GM23338 (cell line): ENCODE measurements around the gene KRT85. TPM values are rescaled to one million over a fixed set of nuclear protein-coding genes. Genes with fewer than 3 reads are reported as not detected.

Experiments
- ATAC-seq: fragments of 200-7000 bp; cut with Tn5 transposase; 3 replicates; pipeline ENCODE4 v1.9.1; 2020
- DNase-seq: peaks from one replicate; pipeline ENCODE4 v3.0.0-alpha.2; 2015; ENCODE audit warnings: low spot score
- H2AFZ ChIP-seq: fragments of 200-600 bp; sonication (generic); 2 replicates; pipeline ENCODE4 v1.8.0; 2016; ENCODE audit warnings: antibody characterized with exemption, mild to moderate bottlenecking, moderate library complexity
- H3F3A ChIP-seq: fragments of 200-600 bp; sonication (generic); replicated peaks from 2 replicates; pipeline ENCODE4 v1.8.0; 2017; ENCODE audit warnings: antibody characterized with exemption, mixed run types, low read depth
- H3K27ac ChIP-seq: fragments of 200-600 bp; sonication (generic); 2 replicates; pipeline ENCODE4 v1.6.1; 2016; ENCODE audit warnings: low read depth
- H3K27me3 ChIP-seq: fragments of 200-600 bp; sonication (generic); 2 replicates; pipeline ENCODE4 v1.8.0; 2016; ENCODE audit warnings: mild to moderate bottlenecking, mixed run types, moderate library complexity; ENCODE audit not compliant: insufficient read depth
- H3K36me3 ChIP-seq: fragments of 200-600 bp; sonication (generic); 2 replicates; pipeline ENCODE4 v1.8.0; 2016; ENCODE audit warnings: mild to moderate bottlenecking; ENCODE audit not compliant: insufficient read depth
- H3K4me1 ChIP-seq: fragments of 200-600 bp; sonication (generic); 2 replicates; pipeline ENCODE4 v1.8.0; 2016; ENCODE audit warnings: mild to moderate bottlenecking, moderate library complexity; ENCODE audit not compliant: insufficient read depth
- H3K4me2 ChIP-seq: fragments of 200-600 bp; sonication (generic); 2 replicates; pipeline ENCODE4 v1.7.1; 2017; ENCODE audit warnings: mixed run types
- H3K4me3 ChIP-seq: fragments of 200-600 bp; sonication (generic); 2 replicates; pipeline ENCODE4 v1.6.1; 2016; ENCODE audit warnings: mixed run types
- H3K79me2 ChIP-seq: fragments of 200-600 bp; sonication (generic); replicated peaks from 2 replicates; pipeline ENCODE4 v1.8.0; 2017; ENCODE audit warnings: mild to moderate bottlenecking; ENCODE audit not compliant: insufficient read depth
- H3K9me2 ChIP-seq: fragments of 200-600 bp; sonication (generic); 2 replicates; pipeline ENCODE4 v1.8.0; 2017; ENCODE audit not compliant: insufficient read depth
- H4K20me1 ChIP-seq: fragments of 200-600 bp; sonication (generic); replicated peaks from 2 replicates; pipeline ENCODE4 v1.8.0; 2017; ENCODE audit warnings: mild to moderate bottlenecking; ENCODE audit not compliant: insufficient read depth
- H3K27ac Mint-ChIP-seq: 2 replicates; pipeline ENCODE4 v1.8.0; 2020; ENCODE audit warnings: inconsistent platforms, mild to moderate bottlenecking, moderate library complexity, mixed read lengths
- H3K27me3 Mint-ChIP-seq: 3 replicates; pipeline ENCODE4 v1.8.0; 2022; ENCODE audit warnings: low read depth, mild to moderate bottlenecking, moderate library complexity, mixed read lengths, inconsistent platforms; ENCODE audit not compliant: insufficient read depth, poor library complexity
- H3K36me3 Mint-ChIP-seq: 3 replicates; pipeline ENCODE4 v1.8.0; 2021; ENCODE audit warnings: low read depth, mild to moderate bottlenecking, inconsistent platforms, moderate library complexity, mixed read lengths
- H3K4me1 Mint-ChIP-seq: 3 replicates; pipeline ENCODE4 v1.8.0; 2020; ENCODE audit warnings: mild to moderate bottlenecking, inconsistent platforms, mixed read lengths
- H3K4me3 Mint-ChIP-seq: 3 replicates; pipeline ENCODE4 v1.8.0; 2021; ENCODE audit warnings: moderate library complexity, mild to moderate bottlenecking, inconsistent platforms, mixed read lengths
- H3K9me3 Mint-ChIP-seq: 3 replicates; pipeline ENCODE4 v1.8.0; 2020; ENCODE audit warnings: moderate library complexity, mild to moderate bottlenecking, inconsistent platforms, mixed read lengths
- CREB1 ChIP-seq: fragments of 250-450 bp; sonication (Bioruptor Pico); IDR thresholded peaks from 2 replicates; pipeline ENCODE4 v1.5.0; 2020; ENCODE audit warnings: low read depth, mild to moderate bottlenecking, moderate library complexity
- EZH2 ChIP-seq: fragments of 200-600 bp; sonication (generic); IDR thresholded peaks from one replicate; pipeline ENCODE4 v1.8.0; 2017; ENCODE audit warnings: antibody characterized with exemption, mild to moderate bottlenecking, low read depth; ENCODE audit not compliant: unreplicated experiment
- EZH2phosphoT487 ChIP-seq: fragments of 200-600 bp; sonication (generic); IDR thresholded peaks from one replicate; pipeline ENCODE4 v1.8.1; 2018; ENCODE audit warnings: antibody characterized with exemption; ENCODE audit not compliant: unreplicated experiment
- JUNB ChIP-seq: IDR thresholded peaks from one replicate; pipeline ENCODE4 v1.6.1; 2016; ENCODE audit warnings: antibody characterized with exemption; ENCODE audit not compliant: unreplicated experiment
- NANOG ChIP-seq: IDR thresholded peaks from 2 replicates; pipeline ENCODE4 v1.6.1; 2016; ENCODE audit warnings: antibody characterized with exemption, borderline replicate concordance
- POLR2AphosphoS5 ChIP-seq: IDR thresholded peaks from 2 replicates; pipeline ENCODE4 v1.6.1; 2016; ENCODE audit warnings: antibody characterized with exemption, low read depth
- STAT1 ChIP-seq: IDR thresholded peaks from one replicate; pipeline ENCODE4 v1.6.1; 2016; ENCODE audit warnings: antibody characterized with exemption; ENCODE audit not compliant: unreplicated experiment
- ZNF331 ChIP-seq: fragments of 250-450 bp; sonication (Bioruptor Pico); IDR thresholded peaks from 2 replicates; pipeline ENCODE4 v1.5.0; 2020; ENCODE audit warnings: low read depth, mild to moderate bottlenecking, moderate library complexity
- polyA plus RNA-seq: library from polyadenylated mRNA; unstranded; fragments of >200 nt; fragmentation: Nextera tagmentation; extraction: Ambion mirVana; gene quantifications from 2 replicates; pipeline ENCODE4 v1.2.1, GENCODE V29; 2016
- total RNA-seq: library from RNA; depleted of rRNA; stranded (reverse); fragments of >200 nt; shearing (Covaris generic); gene quantifications from 2 replicates; pipeline ENCODE4 v1.2.3, GENCODE V29; 2014
- TF ChIP-seq, protein P1 (sequence below): IDR thresholded peaks from 2 replicates; pipeline ENCODE4 v1.6.1; 2016; ENCODE audit warnings: antibody characterized with exemption
- TF ChIP-seq, protein P2 (sequence below): IDR thresholded peaks from one replicate; pipeline ENCODE4 v1.6.1; 2018; ENCODE audit warnings: antibody characterized with exemption; ENCODE audit not compliant: unreplicated experiment
- TF ChIP-seq, protein P3 (sequence below), 2 experiments: fragments of 200-600 bp in 1 of 2; sonication (generic) in 1 of 2; conservative IDR thresholded peaks; 2 replicates each; pipeline versions ENCODE4 v1.5.1 to v1.6.1; 2016 to 2017; ENCODE audit warnings: antibody characterized with exemption in 2 of 2, low read depth in 2 of 2, mild to moderate bottlenecking in 2 of 2, moderate library complexity in 1 of 2

KRT85 gene
- total and polyA plus RNA-seq, 2 experiments from 2014 or later = not detected

DNA sequence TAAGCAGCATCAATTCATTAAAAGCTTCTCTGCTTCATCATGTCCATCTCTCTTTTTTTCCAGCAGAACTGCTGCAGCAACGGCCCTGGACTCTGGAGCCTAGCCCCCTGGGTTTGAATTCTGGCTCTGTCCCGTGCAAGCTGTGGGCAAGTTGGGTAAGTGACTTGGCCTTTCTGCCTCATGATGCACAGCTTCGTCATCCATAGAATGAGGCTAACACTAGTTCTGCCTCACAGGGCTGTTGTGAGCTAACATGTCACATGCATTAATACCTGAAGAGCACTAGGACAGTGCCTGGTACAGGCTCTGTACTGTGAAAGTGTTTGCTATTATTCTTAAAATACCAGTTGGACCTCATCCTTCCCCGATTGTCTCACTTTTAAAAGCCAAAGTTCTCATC is 34.6 kb upstream of the KRT85 start:
- peaks cover 10% of the 10 kb centered on the region for H3K4me1 Mint-ChIP-seq
- H3K4me3 ChIP-seq = no peak overlapping the region
- no peaks in the 10 kb centered on the region for H3K36me3 ChIP-seq
- no peak overlapping the region for H2AFZ ChIP-seq
- H3K27me3 ChIP-seq = no peaks in the 10 kb centered on the region
- H3K4me1 ChIP-seq = no peaks in the 10 kb centered on the region
- no peak overlapping the region for H3K27ac Mint-ChIP-seq
- no peak overlapping the region for H3K4me2 ChIP-seq
- H3K9me2 ChIP-seq = no peaks in the 10 kb centered on the region
- no peaks in the 10 kb centered on the region for H3K27me3 Mint-ChIP-seq
- H4K20me1 ChIP-seq = no peaks in the 10 kb centered on the region
- DNase-seq (no peak), ATAC-seq (no peak)
- no peak overlapping the region for H3K4me3 Mint-ChIP-seq
- H3F3A ChIP-seq = no peaks in the 10 kb centered on the region
- no peaks in the 10 kb centered on the region for H3K79me2 ChIP-seq
- no peaks in the 10 kb centered on the region; the same call in 2 of the 3 replicates for H3K9me3 Mint-ChIP-seq
- H3K27ac ChIP-seq = no peak overlapping the region
- TF ChIP-seq JUNB = no peak
- TF ChIP-seq NANOG = no peak
- TF ChIP-seq, protein P1, sequence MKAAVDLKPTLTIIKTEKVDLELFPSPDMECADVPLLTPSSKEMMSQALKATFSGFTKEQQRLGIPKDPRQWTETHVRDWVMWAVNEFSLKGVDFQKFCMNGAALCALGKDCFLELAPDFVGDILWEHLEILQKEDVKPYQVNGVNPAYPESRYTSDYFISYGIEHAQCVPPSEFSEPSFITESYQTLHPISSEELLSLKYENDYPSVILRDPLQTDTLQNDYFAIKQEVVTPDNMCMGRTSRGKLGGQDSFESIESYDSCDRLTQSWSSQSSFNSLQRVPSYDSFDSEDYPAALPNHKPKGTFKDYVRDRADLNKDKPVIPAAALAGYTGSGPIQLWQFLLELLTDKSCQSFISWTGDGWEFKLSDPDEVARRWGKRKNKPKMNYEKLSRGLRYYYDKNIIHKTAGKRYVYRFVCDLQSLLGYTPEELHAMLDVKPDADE = no peak
- TF ChIP-seq EZH2 = no peak
- no peak for TF ChIP-seq STAT1
- no peak for TF ChIP-seq EZH2phosphoT487
- no peak for TF ChIP-seq CREB1 (CRISPR knock-in tag)
- TF ChIP-seq, protein P2, sequence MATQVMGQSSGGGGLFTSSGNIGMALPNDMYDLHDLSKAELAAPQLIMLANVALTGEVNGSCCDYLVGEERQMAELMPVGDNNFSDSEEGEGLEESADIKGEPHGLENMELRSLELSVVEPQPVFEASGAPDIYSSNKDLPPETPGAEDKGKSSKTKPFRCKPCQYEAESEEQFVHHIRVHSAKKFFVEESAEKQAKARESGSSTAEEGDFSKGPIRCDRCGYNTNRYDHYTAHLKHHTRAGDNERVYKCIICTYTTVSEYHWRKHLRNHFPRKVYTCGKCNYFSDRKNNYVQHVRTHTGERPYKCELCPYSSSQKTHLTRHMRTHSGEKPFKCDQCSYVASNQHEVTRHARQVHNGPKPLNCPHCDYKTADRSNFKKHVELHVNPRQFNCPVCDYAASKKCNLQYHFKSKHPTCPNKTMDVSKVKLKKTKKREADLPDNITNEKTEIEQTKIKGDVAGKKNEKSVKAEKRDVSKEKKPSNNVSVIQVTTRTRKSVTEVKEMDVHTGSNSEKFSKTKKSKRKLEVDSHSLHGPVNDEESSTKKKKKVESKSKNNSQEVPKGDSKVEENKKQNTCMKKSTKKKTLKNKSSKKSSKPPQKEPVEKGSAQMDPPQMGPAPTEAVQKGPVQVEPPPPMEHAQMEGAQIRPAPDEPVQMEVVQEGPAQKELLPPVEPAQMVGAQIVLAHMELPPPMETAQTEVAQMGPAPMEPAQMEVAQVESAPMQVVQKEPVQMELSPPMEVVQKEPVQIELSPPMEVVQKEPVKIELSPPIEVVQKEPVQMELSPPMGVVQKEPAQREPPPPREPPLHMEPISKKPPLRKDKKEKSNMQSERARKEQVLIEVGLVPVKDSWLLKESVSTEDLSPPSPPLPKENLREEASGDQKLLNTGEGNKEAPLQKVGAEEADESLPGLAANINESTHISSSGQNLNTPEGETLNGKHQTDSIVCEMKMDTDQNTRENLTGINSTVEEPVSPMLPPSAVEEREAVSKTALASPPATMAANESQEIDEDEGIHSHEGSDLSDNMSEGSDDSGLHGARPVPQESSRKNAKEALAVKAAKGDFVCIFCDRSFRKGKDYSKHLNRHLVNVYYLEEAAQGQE = no peak
- TF ChIP-seq, protein P3, sequence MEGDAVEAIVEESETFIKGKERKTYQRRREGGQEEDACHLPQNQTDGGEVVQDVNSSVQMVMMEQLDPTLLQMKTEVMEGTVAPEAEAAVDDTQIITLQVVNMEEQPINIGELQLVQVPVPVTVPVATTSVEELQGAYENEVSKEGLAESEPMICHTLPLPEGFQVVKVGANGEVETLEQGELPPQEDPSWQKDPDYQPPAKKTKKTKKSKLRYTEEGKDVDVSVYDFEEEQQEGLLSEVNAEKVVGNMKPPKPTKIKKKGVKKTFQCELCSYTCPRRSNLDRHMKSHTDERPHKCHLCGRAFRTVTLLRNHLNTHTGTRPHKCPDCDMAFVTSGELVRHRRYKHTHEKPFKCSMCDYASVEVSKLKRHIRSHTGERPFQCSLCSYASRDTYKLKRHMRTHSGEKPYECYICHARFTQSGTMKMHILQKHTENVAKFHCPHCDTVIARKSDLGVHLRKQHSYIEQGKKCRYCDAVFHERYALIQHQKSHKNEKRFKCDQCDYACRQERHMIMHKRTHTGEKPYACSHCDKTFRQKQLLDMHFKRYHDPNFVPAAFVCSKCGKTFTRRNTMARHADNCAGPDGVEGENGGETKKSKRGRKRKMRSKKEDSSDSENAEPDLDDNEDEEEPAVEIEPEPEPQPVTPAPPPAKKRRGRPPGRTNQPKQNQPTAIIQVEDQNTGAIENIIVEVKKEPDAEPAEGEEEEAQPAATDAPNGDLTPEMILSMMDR (conservative IDR thresholded peaks at IDR 0.05; ENCODE audit: low read depth in 2 of 2) = no peak
- TF ChIP-seq POLR2AphosphoS5 = no peak
- H3K36me3 Mint-ChIP-seq = no peaks in the 10 kb centered on the region

DNA sequence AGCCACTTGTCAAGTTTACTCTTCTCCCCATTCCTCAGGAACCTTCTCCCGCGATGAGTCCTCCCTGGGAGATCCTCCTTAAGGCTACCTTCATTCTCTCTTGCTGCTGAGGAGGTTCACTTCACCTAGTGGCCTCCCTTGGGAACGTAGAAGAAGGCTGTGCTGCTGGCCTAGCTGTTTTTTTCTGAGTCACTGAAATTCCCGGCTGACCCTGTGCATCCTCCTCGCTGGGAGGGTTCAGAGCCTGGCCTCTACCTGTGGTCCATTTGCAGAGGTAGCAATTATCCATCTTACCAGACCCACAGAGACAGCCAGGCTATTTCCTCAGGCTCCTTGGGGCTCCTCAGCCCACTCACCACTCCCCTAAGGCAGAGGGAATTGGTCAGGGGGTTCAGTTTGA is 34.2 kb upstream of the KRT85 start:
- Mint-ChIP-seq H3K4me3 (no peak overlapping the region), H3K36me3 (no peaks in the 10 kb centered on the region), H3K4me1 (peaks cover 10% of the 10 kb centered on the region), H3K9me3 (no peaks in the 10 kb centered on the region; the same call in 2 of the 3 replicates), H3K27ac (no peak overlapping the region), H3K27me3 (no peaks in the 10 kb centered on the region)
- Histone ChIP-seq H3K4me2 (no peak overlapping the region), H3K79me2 (no peaks in the 10 kb centered on the region), H3K27me3 (no peaks in the 10 kb centered on the region), H3K9me2 (no peaks in the 10 kb centered on the region), H3K27ac (no peak overlapping the region), H3F3A (no peaks in the 10 kb centered on the region), H3K4me1 (no peaks in the 10 kb centered on the region), H3K36me3 (no peaks in the 10 kb centered on the region), H3K4me3 (no peak overlapping the region), H2AFZ (no peak overlapping the region), H4K20me1 (no peaks in the 10 kb centered on the region)
- ATAC-seq = no peak
- DNase-seq = no peak
- TF ChIP-seq ZNF331 (CRISPR knock-in tag) (no peak), CREB1 (CRISPR knock-in tag) (no peak), NANOG (no peak)
- TF ChIP-seq, protein P2 = no peak
- TF ChIP-seq, protein P1 = no peak
